OCI-LY7 (cell line): Measurements from ENCODE around the gene JPT2. TPM values are rescaled to one million over a fixed set of nuclear protein-coding genes. Genes with fewer than 3 reads are reported as not detected.

Experiments
- Bru-seq: library from RNA; stranded (reverse); fragments of 400-500 nt; gene quantifications from one replicate; lab custom pipeline; 2021; lab: Mats Ljungman, UMichigan
- BruChase-seq, 2 experiments: library from RNA; stranded (reverse); fragments of 400-500 nt; gene quantifications; one replicate each; lab custom pipeline; 2021; lab: Mats Ljungman, UMichigan
- BruUV-seq: library from RNA; stranded (reverse); fragments of 400-500 nt; replicated peaks from 2 replicates; lab custom pipeline; 2021; lab: Mats Ljungman, UMichigan
- CTCF ChIA-PET: fragments of 300-600 bp; sonication (Branson Sonifier 250); formaldehyde crosslinking; loops from one replicate; lab custom pipeline; 2022; ENCODE audit warnings: antibody characterized with exemption; ENCODE audit not compliant: unreplicated experiment; lab: Charles Lee
- POLR2A ChIA-PET: fragments of 300-600 bp; sonication (Branson Sonifier 250); formaldehyde crosslinking; loops from one replicate; lab custom pipeline; 2022; ENCODE audit warnings: antibody characterized with exemption; lab: Charles Lee
- DNase-seq: peaks from one replicate; pipeline ENCODE4 v3.0.0-alpha.2; 2015; ENCODE audit warnings: low spot score
- H2AFZ ChIP-seq: fragments of 200-600 bp; sonication (generic), shearing (Covaris generic); 2 replicates; pipeline ENCODE4 v1.6.1; 2014; ENCODE audit warnings: mild to moderate bottlenecking, antibody characterized with exemption, low read length, moderate library complexity
- H3K27ac ChIP-seq: fragments of 200-600 bp; sonication (generic); 2 replicates; pipeline ENCODE4 v1.5.1; 2014; ENCODE audit warnings: mixed run types, low read depth, mild to moderate bottlenecking, moderate library complexity, low read length, inconsistent platforms; ENCODE audit not compliant: poor library complexity, severe bottlenecking
- H3K36me3 ChIP-seq: fragments of 200-600 bp; sonication (generic); 2 replicates; pipeline ENCODE4 v1.6.1; 2014; ENCODE audit warnings: mild to moderate bottlenecking, antibody characterized with exemption, low read length, moderate library complexity, mixed read lengths; ENCODE audit not compliant: insufficient read depth
- H3K4me1 ChIP-seq: fragments of 200-600 bp; sonication (generic); 2 replicates; pipeline ENCODE4 v1.5.1; 2014; ENCODE audit warnings: mild to moderate bottlenecking, low read length; ENCODE audit not compliant: insufficient read depth, poor library complexity, severe bottlenecking
- H3K4me2 ChIP-seq: fragments of 200-600 bp; sonication (generic); 2 replicates; pipeline ENCODE4 v1.6.1; 2014; ENCODE audit warnings: mild to moderate bottlenecking, low read length
- H3K4me3 ChIP-seq: fragments of 200-600 bp; sonication (generic); 2 replicates; pipeline ENCODE4 v1.5.1; 2014; ENCODE audit warnings: mild to moderate bottlenecking, low read depth, low read length; ENCODE audit not compliant: poor library complexity, severe bottlenecking
- H3K79me2 ChIP-seq: fragments of 200-600 bp; sonication (generic); 2 replicates; pipeline ENCODE4 v1.6.1; 2016; ENCODE audit warnings: low read depth, mild to moderate bottlenecking, low read length, moderate library complexity, mixed read lengths; ENCODE audit not compliant: insufficient read depth
- H3K9me2 ChIP-seq: fragments of 200-600 bp; sonication (generic); 2 replicates; pipeline ENCODE4 v1.6.1; 2016; ENCODE audit warnings: mild to moderate bottlenecking, low read length, mixed read lengths; ENCODE audit not compliant: insufficient read depth
- H3K9me3 ChIP-seq: fragments of 200-600 bp; sonication (generic); 2 replicates; pipeline ENCODE4 v1.6.1; 2014; ENCODE audit warnings: mild to moderate bottlenecking, mixed run types, low read length, mixed read lengths
- H4K20me1 ChIP-seq: fragments of 200-600 bp; sonication (generic); 2 replicates; pipeline ENCODE4 v1.6.1; 2014; ENCODE audit warnings: mild to moderate bottlenecking, antibody characterized with exemption, low read length, moderate library complexity, mixed read lengths; ENCODE audit not compliant: insufficient read depth
- EZH2phosphoT487 ChIP-seq: fragments of 200-600 bp; sonication (generic); IDR thresholded peaks from 2 replicates; pipeline ENCODE4 v1.6.1; 2018; ENCODE audit warnings: low read depth, borderline replicate concordance, mild to moderate bottlenecking, mixed run types, antibody characterized with exemption, low read length, moderate library complexity, mixed read lengths
- intact Hi-C: fragments of 100-400 bp; cut with micrococcal nuclease; formaldehyde crosslinking; loops from one replicate; pipeline ENCODE4 v1.10.0; 2022; ENCODE audit not compliant: unreplicated experiment
- long read RNA-seq: library from polyadenylated mRNA; stranded (forward); transcript quantifications from one replicate; pipeline ENCODE4 v2.0.0, GENCODE V29; 2022
- total RNA-seq, 2 experiments: library from RNA; depleted of rRNA in 1 of 2; stranded (reverse); fragments of >200 nt in 1 of 2; shearing (Covaris generic) in 1 of 2; gene quantifications; 2 replicates each; pipeline ENCODE4 v1.2.3, GENCODE V29; 2014 to 2022
- TF ChIP-seq, protein P1 (sequence below): fragments of 200-600 bp; sonication (generic); conservative IDR thresholded peaks from 2 replicates; pipeline ENCODE4 v1.5.1; 2014; ENCODE audit warnings: mild to moderate bottlenecking, antibody characterized with exemption, low read length, moderate library complexity, mixed read lengths

Gene JPT2, protein sequence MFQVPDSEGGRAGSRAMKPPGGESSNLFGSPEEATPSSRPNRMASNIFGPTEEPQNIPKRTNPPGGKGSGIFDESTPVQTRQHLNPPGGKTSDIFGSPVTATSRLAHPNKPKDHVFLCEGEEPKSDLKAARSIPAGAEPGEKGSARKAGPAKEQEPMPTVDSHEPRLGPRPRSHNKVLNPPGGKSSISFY
- total RNA-seq (2014; rRNA removed; shearing (Covaris generic)) (48.3 and 67.4 TPM in 2 replicates), total RNA-seq (2022) (75.2 and 80.3 TPM in 2 replicates), Bru-seq, nascent RNA (percentile 81 among the genes with signal in this experiment), BruChase-seq, experiment 1, labeled RNA remaining after a 6-hour chase (percentile 92 among the genes with signal in this experiment), BruChase-seq, experiment 2, labeled RNA remaining after a 2-hour chase (percentile 95 among the genes with signal in this experiment)
- long read RNA-seq, transcript JPT2-201 (5 exons, 3,718 nt): major isoform, 36 of 73 reads
- long read RNA-seq, partial matches to known transcripts: 4 of 73 reads
- long read RNA-seq, other reads (novel, unspliced or antisense): 26 of 73 reads

DNA sequence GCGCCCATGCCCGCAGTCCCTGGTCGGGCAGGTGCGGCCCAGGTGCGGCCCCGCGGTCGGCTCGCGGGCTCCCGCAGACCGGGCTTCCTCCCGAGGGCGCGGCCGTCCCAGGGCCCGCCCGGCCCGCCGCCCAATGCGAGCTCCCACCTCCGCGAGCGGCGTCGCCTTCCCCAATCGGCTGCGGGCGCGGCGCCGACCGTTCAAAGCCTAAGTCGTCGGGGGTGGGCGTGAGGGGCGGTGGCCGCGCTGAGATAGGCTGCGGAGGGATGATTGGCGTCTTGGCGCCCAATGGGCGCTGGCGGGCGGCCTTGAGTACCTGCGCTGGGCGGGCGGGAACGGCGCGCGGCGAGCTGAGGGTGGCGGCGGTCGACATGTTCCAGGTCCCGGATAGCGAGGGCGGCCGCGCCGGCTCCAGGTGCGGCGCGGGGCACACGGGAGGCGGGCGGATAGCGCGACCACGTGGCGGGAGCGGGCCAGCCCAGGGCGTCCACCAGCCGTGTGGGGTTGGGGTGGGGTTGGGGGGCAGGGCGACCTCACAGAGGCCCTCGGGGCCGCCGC lies at the start of gene JPT2:
TSS of gene JPT2 (plus strand) at position 338 of the 558 bp plus-strand sequence. CDS start at position 372, 34 bp downstream.
- TF ChIP-seq EZH2phosphoT487: no peak
- TF ChIP-seq, protein P1, sequence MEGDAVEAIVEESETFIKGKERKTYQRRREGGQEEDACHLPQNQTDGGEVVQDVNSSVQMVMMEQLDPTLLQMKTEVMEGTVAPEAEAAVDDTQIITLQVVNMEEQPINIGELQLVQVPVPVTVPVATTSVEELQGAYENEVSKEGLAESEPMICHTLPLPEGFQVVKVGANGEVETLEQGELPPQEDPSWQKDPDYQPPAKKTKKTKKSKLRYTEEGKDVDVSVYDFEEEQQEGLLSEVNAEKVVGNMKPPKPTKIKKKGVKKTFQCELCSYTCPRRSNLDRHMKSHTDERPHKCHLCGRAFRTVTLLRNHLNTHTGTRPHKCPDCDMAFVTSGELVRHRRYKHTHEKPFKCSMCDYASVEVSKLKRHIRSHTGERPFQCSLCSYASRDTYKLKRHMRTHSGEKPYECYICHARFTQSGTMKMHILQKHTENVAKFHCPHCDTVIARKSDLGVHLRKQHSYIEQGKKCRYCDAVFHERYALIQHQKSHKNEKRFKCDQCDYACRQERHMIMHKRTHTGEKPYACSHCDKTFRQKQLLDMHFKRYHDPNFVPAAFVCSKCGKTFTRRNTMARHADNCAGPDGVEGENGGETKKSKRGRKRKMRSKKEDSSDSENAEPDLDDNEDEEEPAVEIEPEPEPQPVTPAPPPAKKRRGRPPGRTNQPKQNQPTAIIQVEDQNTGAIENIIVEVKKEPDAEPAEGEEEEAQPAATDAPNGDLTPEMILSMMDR: no peak
- peak within 1 kb of the TSS; percentile 12 for H2AFZ ChIP-seq
- H3K4me2 ChIP-seq: peak within 1 kb of the TSS; percentile 99
- ChIA-PET POLR2A (interaction anchor here (0.6 to 0.9 kb wide), 6 partner anchors 28 to 1230 kb away, joined by 3 to 12 read pairs (median 4); partner anchors contain the start of gene MAPK8IP3), CTCF (interaction anchor here (1.0 kb wide), 1 partner anchor 28 kb away, joined by 3 read pairs; the partner anchor contains the start of gene MAPK8IP3)
- peaks cover 22% of the 10 kb centered on the region for H3K4me1 ChIP-seq
- H3K36me3 ChIP-seq: peaks cover 50% of the 10 kb centered on the region
- DNase-seq: peak; percentile 98
- no peaks in the 10 kb centered on the region for H3K9me3 ChIP-seq
- BruUV-seq: no TSS peak
- intact Hi-C loops: loop anchor here (1.0 to 2.0 kb wide), 2 partner anchors 65 to 95 kb away; partner anchors contain the start of genes CRAMP1, IFT140 and MRPS34
- H3K4me3 ChIP-seq: peak within 1 kb of the TSS; percentile 97
- peaks cover 18% of the 10 kb centered on the region for H4K20me1 ChIP-seq
- H3K27ac ChIP-seq: peak within 1 kb of the TSS; percentile 57
- H3K79me2 ChIP-seq: peaks cover 44% of the 10 kb centered on the region
- H3K9me2 ChIP-seq: no peaks in the 10 kb centered on the region

DNA sequence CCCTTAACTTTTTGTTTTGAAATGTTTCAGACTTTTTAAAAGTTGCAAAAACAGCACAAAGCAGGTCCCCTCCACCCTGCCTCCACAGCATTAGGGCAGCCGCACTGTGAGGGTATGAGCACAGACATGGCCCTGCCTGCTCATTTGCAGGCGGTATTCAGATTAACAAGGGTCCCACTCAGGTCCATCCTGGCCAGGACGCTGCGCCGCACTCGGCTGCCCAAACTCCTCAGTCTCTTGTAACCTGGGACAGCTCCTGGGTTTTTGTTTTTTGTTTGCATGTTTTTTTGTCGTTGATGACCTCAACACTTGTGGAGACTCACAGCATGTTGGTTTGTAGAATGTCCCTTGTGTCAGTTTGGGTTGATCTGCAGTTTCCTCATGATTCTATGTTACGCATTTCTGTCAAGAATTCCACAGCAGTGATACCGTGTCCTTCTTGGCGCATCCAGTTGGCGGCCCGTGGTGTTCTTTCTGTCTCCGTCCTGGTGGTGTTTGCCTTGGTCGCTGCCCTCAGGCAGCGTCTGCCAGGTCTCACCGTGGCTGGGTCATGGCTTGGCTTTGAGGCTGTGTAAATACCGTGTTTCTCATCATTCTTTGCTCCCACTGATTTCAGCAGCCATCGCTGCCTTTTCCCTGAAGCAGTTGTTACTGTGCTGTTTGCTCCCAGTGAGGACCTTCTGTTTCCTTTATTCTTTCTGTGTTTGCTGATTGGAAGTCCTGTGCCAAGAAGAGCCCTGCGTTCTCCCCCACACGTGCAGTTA lies 47.4 kb upstream of the JPT2 start:
- no peak for DNase-seq
- Histone ChIP-seq H3K4me3 (no peak overlapping the region), H3K4me2 (no peak overlapping the region), H3K4me1 (no peaks in the 10 kb centered on the region), H3K27ac (no peak overlapping the region), H4K20me1 (no peaks in the 10 kb centered on the region), H3K36me3 (peaks cover 92% of the 10 kb centered on the region), H3K9me3 (no peaks in the 10 kb centered on the region), H2AFZ (no peak overlapping the region), H3K9me2 (no peaks in the 10 kb centered on the region), H3K79me2 (no peaks in the 10 kb centered on the region)
- ChIA-PET CTCF (no interaction called here), POLR2A (no interaction called here)
- TF ChIP-seq, protein P1: no peak
- TF ChIP-seq EZH2phosphoT487: no peak
- BruUV-seq: no TSS peak
- intact Hi-C loops: no loop called here
